B cell (primary cell): ENCODE measurements around the gene PTER.

Experiments
- EZH2 ChIP-seq: IDR thresholded peaks from 2 replicates; pipeline ENCODE4 v1.6.1; 2012; ENCODE audit warnings: borderline replicate concordance, low read depth, mild to moderate bottlenecking, moderate library complexity, low read length; ENCODE audit not compliant: insufficient read depth, poor library complexity, severe bottlenecking
- TF ChIP-seq, protein P1 (sequence below): fragments of 200-600 bp; IDR thresholded peaks from one replicate; pipeline ENCODE4 v1.8.0; 2022; ENCODE audit warnings: antibody characterized with exemption, mild to moderate bottlenecking

GRCh38 chr10:16417341-16417740, 19.5 kb upstream of the PTER start:
- TF ChIP-seq, protein P1, sequence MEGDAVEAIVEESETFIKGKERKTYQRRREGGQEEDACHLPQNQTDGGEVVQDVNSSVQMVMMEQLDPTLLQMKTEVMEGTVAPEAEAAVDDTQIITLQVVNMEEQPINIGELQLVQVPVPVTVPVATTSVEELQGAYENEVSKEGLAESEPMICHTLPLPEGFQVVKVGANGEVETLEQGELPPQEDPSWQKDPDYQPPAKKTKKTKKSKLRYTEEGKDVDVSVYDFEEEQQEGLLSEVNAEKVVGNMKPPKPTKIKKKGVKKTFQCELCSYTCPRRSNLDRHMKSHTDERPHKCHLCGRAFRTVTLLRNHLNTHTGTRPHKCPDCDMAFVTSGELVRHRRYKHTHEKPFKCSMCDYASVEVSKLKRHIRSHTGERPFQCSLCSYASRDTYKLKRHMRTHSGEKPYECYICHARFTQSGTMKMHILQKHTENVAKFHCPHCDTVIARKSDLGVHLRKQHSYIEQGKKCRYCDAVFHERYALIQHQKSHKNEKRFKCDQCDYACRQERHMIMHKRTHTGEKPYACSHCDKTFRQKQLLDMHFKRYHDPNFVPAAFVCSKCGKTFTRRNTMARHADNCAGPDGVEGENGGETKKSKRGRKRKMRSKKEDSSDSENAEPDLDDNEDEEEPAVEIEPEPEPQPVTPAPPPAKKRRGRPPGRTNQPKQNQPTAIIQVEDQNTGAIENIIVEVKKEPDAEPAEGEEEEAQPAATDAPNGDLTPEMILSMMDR: no peak
- TF ChIP-seq EZH2: no peak
